HEK293T (cell line): ENCODE data around the gene SLC35E4.
A peak's percentile ranks its signal among the peaks of the same experiment; 100 is the strongest.
"Not testable (repeated sequence)": the region's sequence is repeated elsewhere in the genome, so short reads cannot be mapped to it uniquely, and the experiment has no call there.

Experiments
- CTCF ChIA-PET: fragments of 350-600 bp; formaldehyde crosslinking; extraction: SDS; loops from one replicate; lab custom pipeline; 2021; ENCODE audit warnings: antibody characterized with exemption, inconsistent platforms; lab: Yijun Ruan, JAX
- POLR2A ChIA-PET: fragments of 350-600 bp; formaldehyde crosslinking; extraction: SDS; loops from one replicate; lab custom pipeline; 2020; ENCODE audit warnings: antibody characterized with exemption, inconsistent platforms; lab: Yijun Ruan, JAX
- DNase-seq: peaks from one replicate; pipeline ENCODE4 v3.0.0; 2012; ENCODE audit warnings: mixed read lengths; ENCODE audit errors: extremely low spot score
- ARNT ChIP-seq: fragments of 450-650 bp; IDR thresholded peaks from 2 replicates; pipeline ENCODE4 v1.6.1; 2017; ENCODE audit warnings: mild to moderate bottlenecking
- BHLHE40 ChIP-seq: fragments of 450-650 bp; IDR thresholded peaks from 2 replicates; pipeline ENCODE4 v1.6.1; 2016; ENCODE audit warnings: mild to moderate bottlenecking, moderate library complexity, borderline replicate concordance
- CTBP1 ChIP-seq: fragments of 450-650 bp; IDR thresholded peaks from 2 replicates; pipeline ENCODE4 v1.6.1; 2016; ENCODE audit warnings: borderline replicate concordance
- ELF4 ChIP-seq: fragments of 450-650 bp; IDR thresholded peaks from 2 replicates; pipeline ENCODE4 v1.6.1; 2017; ENCODE audit warnings: antibody characterized with exemption
- FOXA1 ChIP-seq: fragments of 450-650 bp; IDR thresholded peaks from 2 replicates; pipeline ENCODE4 v1.6.1; 2016; ENCODE audit warnings: mild to moderate bottlenecking
- FOXK2 ChIP-seq: fragments of 450-650 bp; IDR thresholded peaks from 2 replicates; pipeline ENCODE4 v1.6.1; 2016; ENCODE audit warnings: mild to moderate bottlenecking
- FOXM1 ChIP-seq: fragments of 450-650 bp; IDR thresholded peaks from 2 replicates; pipeline ENCODE4 v1.6.1; 2017; ENCODE audit warnings: mild to moderate bottlenecking, borderline replicate concordance
- HDGF ChIP-seq: fragments of 450-650 bp; IDR thresholded peaks from 2 replicates; pipeline ENCODE4 v1.6.1; 2017; ENCODE audit warnings: antibody characterized with exemption, borderline replicate concordance
- L3MBTL2 ChIP-seq: fragments of 450-650 bp; conservative IDR thresholded peaks from 2 replicates; pipeline ENCODE4 v1.6.1; 2016; ENCODE audit warnings: mild to moderate bottlenecking
- LEF1 ChIP-seq: fragments of 450-650 bp; IDR thresholded peaks from 2 replicates; pipeline ENCODE4 v1.6.1; 2017; ENCODE audit warnings: mild to moderate bottlenecking, borderline replicate concordance
- NFRKB ChIP-seq: fragments of 450-650 bp; IDR thresholded peaks from 2 replicates; pipeline ENCODE4 v1.6.1; 2016; ENCODE audit warnings: mild to moderate bottlenecking, moderate library complexity
- SP1 ChIP-seq: fragments of 450-650 bp; IDR thresholded peaks from 2 replicates; pipeline ENCODE4 v1.6.1; 2017
- SUZ12 ChIP-seq: fragments of 450-650 bp; IDR thresholded peaks from 2 replicates; pipeline ENCODE4 v1.6.1; 2016; ENCODE audit warnings: mild to moderate bottlenecking
- TARDBP ChIP-seq: fragments of 450-650 bp; IDR thresholded peaks from 2 replicates; pipeline ENCODE4 v1.6.1; 2016
- ZNF384 ChIP-seq: fragments of 450-650 bp; IDR thresholded peaks from 2 replicates; pipeline ENCODE4 v1.6.1; 2016
- TF ChIP-seq, protein P1 (sequence below): fragments of 450-650 bp; IDR thresholded peaks from 2 replicates; pipeline ENCODE4 v1.6.1; 2016

SLC35E4 gene, protein sequence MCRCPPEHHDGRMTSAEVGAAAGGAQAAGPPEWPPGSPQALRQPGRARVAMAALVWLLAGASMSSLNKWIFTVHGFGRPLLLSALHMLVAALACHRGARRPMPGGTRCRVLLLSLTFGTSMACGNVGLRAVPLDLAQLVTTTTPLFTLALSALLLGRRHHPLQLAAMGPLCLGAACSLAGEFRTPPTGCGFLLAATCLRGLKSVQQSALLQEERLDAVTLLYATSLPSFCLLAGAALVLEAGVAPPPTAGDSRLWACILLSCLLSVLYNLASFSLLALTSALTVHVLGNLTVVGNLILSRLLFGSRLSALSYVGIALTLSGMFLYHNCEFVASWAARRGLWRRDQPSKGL

DNA sequence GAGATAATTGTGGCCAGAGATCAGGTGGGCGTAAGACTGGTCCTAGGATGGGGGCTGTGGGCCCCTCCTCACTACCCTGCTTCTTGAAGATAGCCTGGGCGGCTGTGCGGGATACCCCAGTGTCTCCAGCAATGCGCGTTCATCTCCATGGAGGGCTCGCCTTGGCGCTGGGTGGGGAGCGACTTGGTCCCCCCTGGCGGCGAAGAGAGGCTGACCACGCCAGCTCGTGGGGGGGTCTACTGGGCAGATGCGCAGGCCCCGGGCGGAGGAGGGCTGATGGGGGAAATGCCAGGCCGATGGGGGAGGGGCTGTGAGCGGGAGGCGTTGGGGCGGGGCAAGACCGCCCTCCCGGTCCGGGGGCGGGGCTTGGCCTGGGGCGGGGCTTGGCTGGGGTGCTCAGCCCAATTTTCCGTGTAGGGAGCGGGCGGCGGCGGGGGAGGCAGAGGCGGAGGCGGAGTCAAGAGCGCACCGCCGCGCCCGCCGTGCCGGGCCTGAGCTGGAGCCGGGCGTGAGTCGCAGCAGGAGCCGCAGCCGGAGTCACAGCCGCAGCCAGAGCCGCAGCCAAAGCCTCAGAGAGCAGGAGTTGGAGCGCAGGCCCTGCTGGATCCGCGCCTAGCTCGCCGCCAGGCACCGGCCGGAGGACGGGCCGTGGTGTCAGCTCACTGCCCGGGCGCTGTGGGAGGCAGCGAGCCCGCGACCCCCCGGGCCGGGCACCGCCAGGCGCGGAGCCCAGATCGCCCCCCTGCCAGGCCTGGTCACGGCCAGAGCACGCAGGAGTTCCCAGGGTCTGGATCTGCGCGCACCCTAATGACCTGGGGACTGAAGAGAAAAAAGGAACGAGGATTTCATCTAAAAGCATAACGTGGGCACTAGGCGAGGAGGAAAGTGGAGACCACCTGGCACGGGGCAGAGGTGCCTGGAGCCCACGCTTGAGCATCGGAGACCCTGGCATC lies at the start of gene SLC35E4:
Gene SLC35E4, plus strand, starts transcription at position 509 of the 953 bp plus-strand sequence. CDS start 670 bp downstream, outside the sequence.
- POLR2A ChIA-PET: interaction anchor here (0.8 to 1.8 kb wide), 8 partner anchors 10 to 119 kb away, joined by 3 to 9 read pairs (median 4); partner anchors contain the start of gene TCN2

GRCh38 chr22:30586414-30586813 lies 49.2 kb upstream of the SLC35E4 start:
- ChIA-PET CTCF (no interaction called here), POLR2A (no interaction called here)
- no peak for TF ChIP-seq ELF4
- TF ChIP-seq FOXM1: no peak
- no peak for TF ChIP-seq LEF1
- TF ChIP-seq, protein P1, sequence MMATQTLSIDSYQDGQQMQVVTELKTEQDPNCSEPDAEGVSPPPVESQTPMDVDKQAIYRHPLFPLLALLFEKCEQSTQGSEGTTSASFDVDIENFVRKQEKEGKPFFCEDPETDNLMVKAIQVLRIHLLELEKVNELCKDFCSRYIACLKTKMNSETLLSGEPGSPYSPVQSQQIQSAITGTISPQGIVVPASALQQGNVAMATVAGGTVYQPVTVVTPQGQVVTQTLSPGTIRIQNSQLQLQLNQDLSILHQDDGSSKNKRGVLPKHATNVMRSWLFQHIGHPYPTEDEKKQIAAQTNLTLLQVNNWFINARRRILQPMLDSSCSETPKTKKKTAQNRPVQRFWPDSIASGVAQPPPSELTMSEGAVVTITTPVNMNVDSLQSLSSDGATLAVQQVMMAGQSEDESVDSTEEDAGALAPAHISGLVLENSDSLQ: no peak
- no peak for TF ChIP-seq ZNF384
- no peak for TF ChIP-seq ARNT
- no peak for TF ChIP-seq BHLHE40
- no peak for TF ChIP-seq FOXA1
- TF ChIP-seq L3MBTL2: no peak
- no peak for TF ChIP-seq SUZ12
- TF ChIP-seq CTBP1: no peak
- TF ChIP-seq TARDBP: no peak
- no peak for TF ChIP-seq FOXK2
- no peak for TF ChIP-seq NFRKB
- TF ChIP-seq SP1: no peak
- TF ChIP-seq HDGF: no peak
- DNase-seq: no peak

More for the DNA sequence above, at the start of gene SLC35E4:
- TF ChIP-seq, protein P1: no peak
- TF ChIP-seq LEF1: no peak
- TF ChIP-seq FOXK2: no peak
- TF ChIP-seq ELF4: no peak
- no peak for TF ChIP-seq TARDBP
- TF ChIP-seq ARNT: no peak
- TF ChIP-seq BHLHE40: no peak
- CTCF ChIA-PET: interaction anchor here (0.7 to 4.0 kb wide), 14 partner anchors 9 to 284 kb away, joined by 3 to 45 read pairs (median 5); no protein-coding TSS in a partner anchor
- DNase-seq: peak; percentile 96

DNA sequence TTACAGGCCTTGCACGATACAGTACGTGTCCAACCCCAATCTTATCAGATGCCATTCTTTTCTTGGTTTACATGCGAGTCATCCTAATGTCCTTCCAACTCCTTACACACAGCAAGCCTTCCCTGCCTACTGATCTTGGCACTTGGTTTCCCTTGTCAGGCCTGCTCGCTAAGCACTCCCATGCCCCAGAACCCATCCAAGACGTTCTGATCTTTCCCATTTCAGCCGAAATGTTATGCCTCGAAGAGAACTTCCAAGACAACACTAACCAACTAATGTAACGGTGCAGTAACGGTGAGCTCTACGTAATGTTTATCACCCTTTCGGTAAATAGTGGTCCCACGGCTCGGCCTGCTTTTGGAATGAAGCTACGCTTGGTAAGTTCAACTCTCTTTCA lies 44.4 kb upstream of the SLC35E4 start:
- ChIA-PET POLR2A (interaction anchor here (0.6 to 1.3 kb wide), 8 partner anchors 11 to 169 kb away, joined by 3 to 5 read pairs (median 4); partner anchors contain the start of gene TCN2), CTCF (interaction anchor here (1.0 kb wide), 1 partner anchor 10 kb away, joined by 3 read pairs; no protein-coding TSS in a partner anchor)
- DNase-seq: no peak
- TF ChIP-seq FOXK2 (no peak), CTBP1 (no peak), L3MBTL2 (no peak), TARDBP (no peak), SP1 (no peak), ARNT (no peak), SUZ12 (no peak)
- TF ChIP-seq, protein P1: no peak

DNA sequence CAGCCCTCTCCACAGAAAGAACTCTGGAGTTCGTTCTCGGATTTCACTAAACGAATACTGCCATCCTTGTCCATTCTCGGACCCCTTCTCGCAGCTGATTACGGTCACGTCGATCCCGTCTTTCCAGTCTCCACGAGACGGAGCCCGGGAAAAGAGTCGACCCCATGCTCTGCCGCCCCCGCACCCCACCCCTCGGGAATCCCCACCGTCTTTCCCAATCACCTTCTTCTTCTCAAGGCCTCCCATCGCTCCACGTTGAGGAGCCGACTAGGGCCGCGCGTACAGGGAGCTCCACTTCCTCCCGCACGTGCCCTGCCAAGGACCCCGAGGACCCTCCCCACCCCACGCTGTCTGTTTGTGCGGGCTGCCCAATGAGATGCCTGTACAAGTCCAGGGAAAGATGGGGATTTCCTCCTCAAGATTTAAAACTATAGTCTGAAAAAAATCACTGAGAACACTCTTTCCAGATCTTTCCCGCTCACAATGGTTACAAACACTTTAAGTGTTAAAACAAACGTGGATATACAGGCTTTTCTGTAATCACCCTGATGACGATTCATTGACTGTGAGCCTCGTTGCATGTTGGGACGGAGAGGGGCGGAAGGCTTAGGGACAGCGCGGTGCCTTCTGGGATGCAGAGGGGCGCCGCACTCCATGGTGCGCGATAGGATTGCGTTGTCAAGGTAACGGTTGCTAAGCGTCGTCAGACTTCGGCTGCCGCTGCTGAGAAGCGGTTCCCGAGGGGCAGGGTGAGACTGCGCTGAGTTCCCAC lies 43.8 kb upstream of the SLC35E4 start, which contains the start of gene PES1:
Gene PES1, minus strand, starts transcription at position 323 of the 772 bp plus-strand sequence. Its CDS starts 77 bp downstream, at position 246.
- ChIA-PET POLR2A (interaction anchor here (0.6 to 1.3 kb wide), 8 partner anchors 10 to 170 kb away, joined by 3 to 5 read pairs (median 4); partner anchors contain the start of gene TCN2), CTCF (interaction anchor here (1.0 kb wide), 1 partner anchor 10 kb away, joined by 3 read pairs; no protein-coding TSS in a partner anchor)
- TF ChIP-seq CTBP1 (no peak; the same call in 1 of the 2 replicates), TARDBP (no peak), FOXM1 (0 out of 2 replicates have a peak, but pooled peaks have one; percentile 20), BHLHE40 (peak; percentile 69), L3MBTL2 (peak; percentile 96), ZNF384 (no peak), LEF1 (no peak), SUZ12 (peak; percentile 93), ELF4 (peak; percentile 91), NFRKB (peak; percentile 72), FOXA1 (no peak), FOXK2 (peak; percentile 90), ARNT (peak; percentile 73), SP1 (no peak), HDGF (no peak)
- TF ChIP-seq, protein P1: peak; percentile 42; the same call in 1 of the 2 replicates
- DNase-seq: peak; percentile 100

GRCh38 chr22:30592360-30592713 lies 43.2 kb upstream of the SLC35E4 start:
- CTCF ChIA-PET, DNase-seq: not testable (repeated sequence)
- POLR2A ChIA-PET: interaction anchor here (0.6 to 1.3 kb wide), 5 partner anchors 13 to 170 kb away, joined by 3 to 4 read pairs (median 3); no protein-coding TSS in a partner anchor
